Mesothelial cell of epicardium (in vitro differentiated cells): ENCODE results near the gene KDELR3. TPM values are rescaled to one million over a fixed set of nuclear protein-coding genes. Genes with fewer than 3 reads are reported as not detected.

Experiments
- DNase-seq, 2 experiments: peaks; one replicate each; pipeline ENCODE4 v3.0.0; 2021; ENCODE audit warnings: low spot score in 2 of 2; ENCODE audit not compliant: unreplicated experiment in 2 of 2
- H3K27ac Mint-ChIP-seq: 2 replicates; pipeline ENCODE4 v1.8.0; 2021; ENCODE audit warnings: mixed read lengths
- H3K27me3 Mint-ChIP-seq: 2 replicates; pipeline ENCODE4 v1.8.0; 2021; ENCODE audit warnings: low read depth, mixed read lengths
- H3K36me3 Mint-ChIP-seq: 2 replicates; pipeline ENCODE4 v1.8.0; 2021; ENCODE audit warnings: mixed read lengths
- H3K4me1 Mint-ChIP-seq: 2 replicates; pipeline ENCODE4 v1.8.0; 2021; ENCODE audit warnings: mixed read lengths
- H3K4me3 Mint-ChIP-seq: 2 replicates; pipeline ENCODE4 v1.8.0; 2021; ENCODE audit warnings: mild to moderate bottlenecking, moderate library complexity, mixed read lengths
- H3K9me3 Mint-ChIP-seq: 2 replicates; pipeline ENCODE4 v1.8.0; 2021; ENCODE audit warnings: mixed read lengths
- total RNA-seq: library from RNA; stranded (reverse); gene quantifications from 3 replicates; pipeline ENCODE4 v1.2.1, GENCODE V29; 2021
- TF ChIP-seq, protein P1 (sequence below): fragments of 200-600 bp; sonication (generic); IDR thresholded peaks from one replicate; pipeline ENCODE4 v1.5.0; 2021; ENCODE audit warnings: antibody characterized with exemption; ENCODE audit not compliant: unreplicated experiment

The KDELR3 gene
- total RNA-seq, 1 donor from 2014 or later: 14.5 TPM

DNA sequence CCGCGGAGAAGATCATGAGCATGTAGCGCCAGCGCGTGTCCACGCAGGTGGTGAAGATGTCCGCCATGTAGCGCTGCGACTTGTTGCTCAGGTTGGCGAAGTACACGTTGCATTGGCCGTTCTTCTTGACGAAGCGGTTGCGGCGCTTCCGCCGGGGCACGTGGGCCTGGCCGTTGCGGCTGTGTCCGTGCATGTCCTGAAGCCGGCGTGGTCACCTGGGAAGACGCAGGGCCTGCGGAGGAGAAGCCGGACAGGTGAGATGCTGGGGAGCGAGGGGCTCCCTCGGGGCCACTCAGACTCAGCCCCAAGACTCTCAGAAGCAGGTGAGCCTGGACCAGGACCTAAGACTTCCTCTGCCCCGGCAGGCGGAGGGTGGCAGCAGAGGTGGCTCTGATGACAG lies 40.0 kb upstream of the KDELR3 start:
- Mint-ChIP-seq H3K4me3 (no peak overlapping the region), H3K4me1 (peaks cover 7% of the 10 kb centered on the region), H3K27me3 (no peaks in the 10 kb centered on the region), H3K36me3 (no peaks in the 10 kb centered on the region), H3K27ac (no peak overlapping the region), H3K9me3 (no peaks in the 10 kb centered on the region)
- no peak for DNase-seq
- TF ChIP-seq, protein P1, sequence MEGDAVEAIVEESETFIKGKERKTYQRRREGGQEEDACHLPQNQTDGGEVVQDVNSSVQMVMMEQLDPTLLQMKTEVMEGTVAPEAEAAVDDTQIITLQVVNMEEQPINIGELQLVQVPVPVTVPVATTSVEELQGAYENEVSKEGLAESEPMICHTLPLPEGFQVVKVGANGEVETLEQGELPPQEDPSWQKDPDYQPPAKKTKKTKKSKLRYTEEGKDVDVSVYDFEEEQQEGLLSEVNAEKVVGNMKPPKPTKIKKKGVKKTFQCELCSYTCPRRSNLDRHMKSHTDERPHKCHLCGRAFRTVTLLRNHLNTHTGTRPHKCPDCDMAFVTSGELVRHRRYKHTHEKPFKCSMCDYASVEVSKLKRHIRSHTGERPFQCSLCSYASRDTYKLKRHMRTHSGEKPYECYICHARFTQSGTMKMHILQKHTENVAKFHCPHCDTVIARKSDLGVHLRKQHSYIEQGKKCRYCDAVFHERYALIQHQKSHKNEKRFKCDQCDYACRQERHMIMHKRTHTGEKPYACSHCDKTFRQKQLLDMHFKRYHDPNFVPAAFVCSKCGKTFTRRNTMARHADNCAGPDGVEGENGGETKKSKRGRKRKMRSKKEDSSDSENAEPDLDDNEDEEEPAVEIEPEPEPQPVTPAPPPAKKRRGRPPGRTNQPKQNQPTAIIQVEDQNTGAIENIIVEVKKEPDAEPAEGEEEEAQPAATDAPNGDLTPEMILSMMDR: no peak

DNA sequence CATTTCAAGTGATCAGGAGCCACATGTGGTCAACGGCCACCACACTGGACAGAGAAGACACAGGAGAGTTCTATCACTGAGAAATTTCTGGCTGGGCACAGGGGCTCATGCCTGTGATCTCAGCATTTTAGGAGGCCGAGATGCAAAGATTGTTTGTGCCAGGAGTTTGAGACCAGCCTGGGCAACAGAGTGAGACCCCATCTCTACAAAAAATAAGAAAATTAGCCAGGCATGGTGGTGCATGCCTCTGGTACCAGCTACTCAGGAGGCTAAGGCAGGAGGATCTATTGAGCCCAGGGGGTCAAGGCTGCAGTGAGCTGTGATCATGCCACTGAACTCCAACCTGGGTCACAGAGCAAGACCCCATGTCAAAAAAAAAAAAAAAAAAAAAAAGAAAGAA lies 39.2 kb upstream of the KDELR3 start:
- no peaks in the 10 kb centered on the region for H3K27me3 Mint-ChIP-seq
- no peak overlapping the region for H3K27ac Mint-ChIP-seq
- TF ChIP-seq, protein P1: no peak
- no peaks in the 10 kb centered on the region for H3K36me3 Mint-ChIP-seq
- no peaks in the 10 kb centered on the region for H3K9me3 Mint-ChIP-seq
- DNase-seq: no peak
- no peak overlapping the region for H3K4me3 Mint-ChIP-seq
- H3K4me1 Mint-ChIP-seq: peaks cover 5% of the 10 kb centered on the region

DNA sequence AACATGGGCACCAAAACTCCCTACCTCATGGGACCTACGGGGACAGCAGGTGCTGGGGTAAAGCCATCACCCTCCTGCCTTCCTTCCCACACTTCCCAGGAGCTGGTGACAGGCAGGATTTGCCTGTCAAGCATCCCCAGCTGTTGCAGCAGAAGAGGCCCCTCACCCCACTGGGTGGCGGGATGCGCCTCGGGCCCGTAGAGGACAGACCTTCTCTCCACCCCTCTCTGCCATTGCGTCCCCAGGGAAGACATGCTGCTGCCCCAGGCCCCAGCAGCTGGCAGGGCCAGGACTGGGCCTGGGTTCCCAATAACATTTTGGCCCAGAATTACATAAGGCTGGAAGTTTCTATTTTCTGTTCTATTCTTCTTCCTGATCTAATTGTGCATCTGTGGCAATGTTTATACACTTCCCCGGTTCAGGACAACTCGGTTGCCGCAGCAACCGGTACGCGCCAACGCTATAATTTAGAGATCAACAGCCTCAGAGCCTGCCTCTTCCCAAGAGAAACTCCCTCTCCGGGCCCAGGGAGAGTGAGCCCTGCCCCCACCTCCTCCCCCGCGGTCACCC lies 38.3 kb upstream of the KDELR3 start:
- DNase-seq: no peak
- TF ChIP-seq, protein P1: no peak
- no peak overlapping the region for H3K27ac Mint-ChIP-seq
- no peaks in the 10 kb centered on the region for H3K36me3 Mint-ChIP-seq
- H3K9me3 Mint-ChIP-seq: no peaks in the 10 kb centered on the region
- no peak overlapping the region for H3K4me3 Mint-ChIP-seq
- no peaks in the 10 kb centered on the region for H3K27me3 Mint-ChIP-seq
- H3K4me1 Mint-ChIP-seq: peaks cover 3% of the 10 kb centered on the region

DNA sequence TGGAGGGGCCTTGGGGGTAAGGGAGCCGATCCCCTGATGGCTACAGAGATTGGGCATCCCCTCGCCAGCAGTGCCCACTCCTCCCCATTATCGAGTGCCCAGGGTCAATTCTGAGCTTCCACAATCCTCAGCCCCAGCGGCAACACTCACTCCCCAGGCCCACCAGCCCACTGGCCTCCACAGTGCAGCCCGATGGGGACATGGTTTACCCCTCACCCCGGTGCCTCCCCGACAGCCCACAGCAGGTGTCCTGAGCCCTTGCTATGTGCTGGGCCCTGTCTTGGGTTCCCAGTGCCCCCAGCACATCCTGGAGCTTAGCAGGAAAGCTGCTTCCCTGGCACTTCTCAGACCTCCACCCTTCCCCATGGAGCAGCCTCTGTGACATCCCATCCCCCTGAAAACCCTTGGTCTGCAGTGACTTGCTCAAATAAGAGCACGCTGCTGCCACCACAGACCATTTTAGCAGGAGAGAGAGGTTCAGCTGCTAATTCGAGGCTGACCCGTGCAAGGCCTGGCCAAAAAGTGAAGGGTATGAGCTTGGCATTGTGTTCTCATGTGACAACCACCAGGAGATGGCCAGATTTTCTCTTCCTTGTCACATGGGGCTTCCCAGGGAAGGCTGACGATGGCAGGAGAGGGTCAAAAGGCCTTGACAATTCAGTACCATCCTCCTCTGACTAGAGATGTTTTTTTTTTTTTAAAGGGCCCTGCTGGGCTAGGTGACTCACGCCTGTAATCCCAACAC lies 36.5 kb upstream of the KDELR3 start:
- no peaks in the 10 kb centered on the region for H3K27me3 Mint-ChIP-seq
- H3K36me3 Mint-ChIP-seq: no peaks in the 10 kb centered on the region
- DNase-seq: no peak
- no peak overlapping the region for H3K4me3 Mint-ChIP-seq
- TF ChIP-seq, protein P1: no peak
- H3K4me1 Mint-ChIP-seq: peaks cover 3% of the 10 kb centered on the region
- H3K27ac Mint-ChIP-seq: no peak overlapping the region
- no peaks in the 10 kb centered on the region for H3K9me3 Mint-ChIP-seq

DNA sequence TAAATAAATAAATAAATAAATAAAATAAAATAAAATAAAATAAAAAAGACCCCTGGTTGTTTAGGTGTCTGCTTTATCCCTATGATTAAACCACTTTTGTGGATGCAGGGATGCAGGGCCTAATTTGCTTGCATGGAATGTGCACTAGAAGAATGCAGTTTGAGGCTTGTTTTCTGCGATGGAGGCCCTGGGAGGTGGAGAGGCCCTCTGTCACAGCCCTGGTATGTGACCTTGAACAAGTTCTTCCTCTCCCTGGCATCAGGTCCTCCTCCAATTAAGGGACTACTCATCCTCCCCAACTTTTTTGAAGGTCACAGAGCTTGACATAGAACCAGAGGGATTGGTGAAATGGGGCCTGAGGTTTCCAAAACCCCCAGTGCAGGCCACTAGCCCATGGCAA lies 35.6 kb upstream of the KDELR3 start:
- Mint-ChIP-seq H3K27ac (no peak overlapping the region), H3K4me1 (peaks cover 3% of the 10 kb centered on the region), H3K27me3 (no peaks in the 10 kb centered on the region), H3K9me3 (no peaks in the 10 kb centered on the region), H3K4me3 (no peak overlapping the region), H3K36me3 (no peaks in the 10 kb centered on the region)
- TF ChIP-seq, protein P1: no peak
- no peak for DNase-seq
